B cell (primary cell): ENCODE measurements around the gene NTNG1.

Source experiments
- CTCF ChIP-seq: fragments of 200-600 bp; IDR thresholded peaks from one replicate; pipeline ENCODE4 v1.8.0; 2022; ENCODE audit warnings: antibody characterized with exemption, mild to moderate bottlenecking
- EZH2 ChIP-seq: IDR thresholded peaks from 2 replicates; pipeline ENCODE4 v1.6.1; 2012; ENCODE audit warnings: borderline replicate concordance, low read depth, mild to moderate bottlenecking, moderate library complexity, low read length; ENCODE audit not compliant: insufficient read depth, poor library complexity, severe bottlenecking

GRCh38 chr1:107175102-107175909 lies 34.5 kb downstream of the NTNG1 start:
- TF ChIP-seq CTCF (no peak), EZH2 (no peak)
